Liver (tissue), 9 donors: ENCODE data around the gene FARP1. TPM values are rescaled to one million over a fixed set of nuclear protein-coding genes. Genes with fewer than 3 reads are reported as not detected.

Source experiments
- DNase-seq: peaks from one replicate; pipeline ENCODE4 v3.0.0-alpha.2; 2017; ENCODE audit warnings: low spot score
- H3K27ac ChIP-seq, 2 donors: one replicate each; pipeline ENCODE4 v1.7.0; 2013; ENCODE audit warnings: inconsistent platforms in 2 of 2, low read length in 2 of 2, control low read depth in 1 of 2, low read depth in 1 of 2, mild to moderate bottlenecking in 1 of 2
- H3K27me3 ChIP-seq, 4 donors: one replicate each; pipeline versions ENCODE4 v1.6.1 to v1.7.0; 2013; ENCODE audit warnings: low read length in 3 of 4, inconsistent platforms in 1 of 4, mild to moderate bottlenecking in 1 of 4, moderate library complexity in 1 of 4; ENCODE audit not compliant: control insufficient read depth in 4 of 4, insufficient read depth in 4 of 4
- H3K36me3 ChIP-seq, 4 donors: one replicate each; pipeline versions ENCODE4 v1.6.1 to v1.7.0; 2013; ENCODE audit warnings: low read length in 3 of 4, mild to moderate bottlenecking in 3 of 4, low read depth in 1 of 4, moderate library complexity in 1 of 4; ENCODE audit not compliant: control insufficient read depth in 4 of 4, insufficient read depth in 3 of 4
- H3K4me1 ChIP-seq, 4 donors: one replicate each; pipeline versions ENCODE4 v1.6.1 to v1.7.0; 2013; ENCODE audit warnings: low read length in 3 of 4, mild to moderate bottlenecking in 3 of 4, moderate library complexity in 1 of 4; ENCODE audit not compliant: control insufficient read depth in 4 of 4, insufficient read depth in 4 of 4
- H3K4me3 ChIP-seq, 3 donors: one replicate each; pipeline versions ENCODE4 v1.6.1 to v1.7.0; 2013; ENCODE audit warnings: low read length in 3 of 3, control low read depth in 1 of 3, low read depth in 1 of 3, mild to moderate bottlenecking in 1 of 3
- H3K9ac ChIP-seq, 2 donors: one replicate each; pipeline ENCODE4 v1.7.0; 2013; ENCODE audit warnings: low read length in 2 of 2, mild to moderate bottlenecking in 2 of 2, moderate library complexity in 2 of 2, control low read depth in 1 of 2, low read depth in 1 of 2
- H3K9me3 ChIP-seq, 4 donors: one replicate each; pipeline versions ENCODE4 v1.6.1 to v1.7.0; 2013; ENCODE audit warnings: low read length in 3 of 4; ENCODE audit not compliant: control insufficient read depth in 4 of 4
- FOXA1 ChIP-seq: IDR thresholded peaks from 2 replicates; pipeline ENCODE4 v1.6.1; 2016; ENCODE audit warnings: antibody characterized with exemption
- FOXA2 ChIP-seq: IDR thresholded peaks from 2 replicates; pipeline ENCODE4 v1.6.1; 2016; ENCODE audit warnings: antibody characterized with exemption
- GABPA ChIP-seq, 2 donors: IDR thresholded peaks in 1 of 2; conservative IDR thresholded peaks in 1 of 2; 2 replicates each; pipeline ENCODE4 v1.6.1; 2016; ENCODE audit warnings: antibody characterized with exemption in 2 of 2, mild to moderate bottlenecking in 1 of 2, moderate library complexity in 1 of 2
- HNF4A ChIP-seq, 2 donors: conservative IDR thresholded peaks; 2 replicates each; pipeline ENCODE4 v1.6.1; 2016; ENCODE audit warnings: antibody characterized with exemption in 2 of 2, mild to moderate bottlenecking in 2 of 2
- JUND ChIP-seq, 2 donors: IDR thresholded peaks; 2 replicates each; pipeline ENCODE4 v1.6.1; 2016; ENCODE audit warnings: antibody characterized with exemption in 2 of 2
- NR2F2 ChIP-seq: IDR thresholded peaks from 2 replicates; pipeline ENCODE4 v1.6.1; 2016; ENCODE audit warnings: antibody characterized with exemption
- RAD21 ChIP-seq, 2 donors: IDR thresholded peaks; 2 replicates each; pipeline ENCODE4 v1.6.1; 2016; ENCODE audit warnings: antibody characterized with exemption in 2 of 2, mild to moderate bottlenecking in 2 of 2
- RXRA ChIP-seq, 2 donors: IDR thresholded peaks; 2 replicates each; pipeline ENCODE4 v1.6.1; 2017 to 2018; ENCODE audit warnings: antibody characterized with exemption in 2 of 2, mild to moderate bottlenecking in 1 of 2
- SP1 ChIP-seq: IDR thresholded peaks from 2 replicates; pipeline ENCODE4 v1.6.1; 2018; ENCODE audit warnings: antibody characterized with exemption, mild to moderate bottlenecking
- TAF1 ChIP-seq: conservative IDR thresholded peaks from 2 replicates; pipeline ENCODE4 v1.6.1; 2016; ENCODE audit warnings: antibody characterized with exemption, mild to moderate bottlenecking
- YY1 ChIP-seq: IDR thresholded peaks from 2 replicates; pipeline ENCODE4 v1.6.1; 2016; ENCODE audit warnings: antibody characterized with exemption, mild to moderate bottlenecking
- WGBS: extraction: QIAGEN DNeasy Blood & Tissue Kit; methylation state at CpG from one replicate; pipeline ENCODE4 v1.1.7; 2013; 5-methylcytosine and 5-hydroxymethylcytosine counted together
- polyA plus RNA-seq, 2 donors: library from polyadenylated mRNA; stranded (reverse) in 1 of 2; unstranded in 1 of 2; fragments of 200-250 nt in 1 of 2; fragments of >200 nt in 1 of 2; fragmentation: Nextera tagmentation in 1 of 2; extraction: Ambion mirVana in 1 of 2; gene quantifications; one replicate each; pipeline versions ENCODE4 v1.2.1 to v1.2.3, GENCODE V29; 2013 to 2015
- total RNA-seq, 2 donors: library from RNA; depleted of rRNA; stranded (reverse); fragments of >200 nt; gene quantifications; one replicate each; pipeline ENCODE4 v1.2.3, GENCODE V29; 2014
- TF ChIP-seq, protein P1 (sequence below): IDR thresholded peaks from 2 replicates; pipeline ENCODE4 v1.6.1; 2016; ENCODE audit warnings: antibody characterized with exemption, mild to moderate bottlenecking
- TF ChIP-seq, protein P2 (sequence below): IDR thresholded peaks from 2 replicates; pipeline ENCODE4 v1.6.1; 2016; ENCODE audit warnings: antibody characterized with exemption
- TF ChIP-seq, protein P3 (sequence below): IDR thresholded peaks from 2 replicates; pipeline ENCODE4 v1.6.1; 2016; ENCODE audit warnings: antibody characterized with exemption
- TF ChIP-seq, protein P4 (sequence below): fragments of 150-350 bp; IDR thresholded peaks from 2 replicates; pipeline ENCODE4 v1.5.1; 2017; ENCODE audit warnings: improper control_type of control experiment, low read depth, low read length; ENCODE audit not compliant: missing input control
- donor health status: healthy.
- donor health status: healthy.
- donor health status: healthy.
- donor health status: healthy.
- donor health status: healthy.

FARP1 gene
- total and polyA plus RNA-seq, 4 donors, result 28.4 to 62.6 (median 39.8) TPM

GRCh38 chr13:98452851-98453843, 310.3 kb downstream of the FARP1 start:
- H3K9me3 ChIP-seq, result no peaks in the 10 kb centered on the region
- H3K36me3 ChIP-seq, result peaks cover 5 to 43% (median 29%) of the 10 kb centered on the region in 4 donors
- H3K27ac ChIP-seq, result no peak overlapping the region
- TF ChIP-seq, protein P1, sequence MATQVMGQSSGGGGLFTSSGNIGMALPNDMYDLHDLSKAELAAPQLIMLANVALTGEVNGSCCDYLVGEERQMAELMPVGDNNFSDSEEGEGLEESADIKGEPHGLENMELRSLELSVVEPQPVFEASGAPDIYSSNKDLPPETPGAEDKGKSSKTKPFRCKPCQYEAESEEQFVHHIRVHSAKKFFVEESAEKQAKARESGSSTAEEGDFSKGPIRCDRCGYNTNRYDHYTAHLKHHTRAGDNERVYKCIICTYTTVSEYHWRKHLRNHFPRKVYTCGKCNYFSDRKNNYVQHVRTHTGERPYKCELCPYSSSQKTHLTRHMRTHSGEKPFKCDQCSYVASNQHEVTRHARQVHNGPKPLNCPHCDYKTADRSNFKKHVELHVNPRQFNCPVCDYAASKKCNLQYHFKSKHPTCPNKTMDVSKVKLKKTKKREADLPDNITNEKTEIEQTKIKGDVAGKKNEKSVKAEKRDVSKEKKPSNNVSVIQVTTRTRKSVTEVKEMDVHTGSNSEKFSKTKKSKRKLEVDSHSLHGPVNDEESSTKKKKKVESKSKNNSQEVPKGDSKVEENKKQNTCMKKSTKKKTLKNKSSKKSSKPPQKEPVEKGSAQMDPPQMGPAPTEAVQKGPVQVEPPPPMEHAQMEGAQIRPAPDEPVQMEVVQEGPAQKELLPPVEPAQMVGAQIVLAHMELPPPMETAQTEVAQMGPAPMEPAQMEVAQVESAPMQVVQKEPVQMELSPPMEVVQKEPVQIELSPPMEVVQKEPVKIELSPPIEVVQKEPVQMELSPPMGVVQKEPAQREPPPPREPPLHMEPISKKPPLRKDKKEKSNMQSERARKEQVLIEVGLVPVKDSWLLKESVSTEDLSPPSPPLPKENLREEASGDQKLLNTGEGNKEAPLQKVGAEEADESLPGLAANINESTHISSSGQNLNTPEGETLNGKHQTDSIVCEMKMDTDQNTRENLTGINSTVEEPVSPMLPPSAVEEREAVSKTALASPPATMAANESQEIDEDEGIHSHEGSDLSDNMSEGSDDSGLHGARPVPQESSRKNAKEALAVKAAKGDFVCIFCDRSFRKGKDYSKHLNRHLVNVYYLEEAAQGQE, result no peak
- no peak for TF ChIP-seq GABPA (IDR thresholded peaks at IDR 0.05 in 1 of 2, conservative IDR thresholded peaks at IDR 0.05 in 1 of 2)
- no peak for TF ChIP-seq TAF1
- no peak for TF ChIP-seq JUND (IDR thresholded peaks at IDR 0.05)
- TF ChIP-seq, protein P2, sequence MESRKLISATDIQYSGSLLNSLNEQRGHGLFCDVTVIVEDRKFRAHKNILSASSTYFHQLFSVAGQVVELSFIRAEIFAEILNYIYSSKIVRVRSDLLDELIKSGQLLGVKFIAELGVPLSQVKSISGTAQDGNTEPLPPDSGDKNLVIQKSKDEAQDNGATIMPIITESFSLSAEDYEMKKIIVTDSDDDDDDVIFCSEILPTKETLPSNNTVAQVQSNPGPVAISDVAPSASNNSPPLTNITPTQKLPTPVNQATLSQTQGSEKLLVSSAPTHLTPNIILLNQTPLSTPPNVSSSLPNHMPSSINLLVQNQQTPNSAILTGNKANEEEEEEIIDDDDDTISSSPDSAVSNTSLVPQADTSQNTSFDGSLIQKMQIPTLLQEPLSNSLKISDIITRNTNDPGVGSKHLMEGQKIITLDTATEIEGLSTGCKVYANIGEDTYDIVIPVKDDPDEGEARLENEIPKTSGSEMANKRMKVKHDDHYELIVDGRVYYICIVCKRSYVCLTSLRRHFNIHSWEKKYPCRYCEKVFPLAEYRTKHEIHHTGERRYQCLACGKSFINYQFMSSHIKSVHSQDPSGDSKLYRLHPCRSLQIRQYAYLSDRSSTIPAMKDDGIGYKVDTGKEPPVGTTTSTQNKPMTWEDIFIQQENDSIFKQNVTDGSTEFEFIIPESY, result no peak
- TF ChIP-seq, protein P3, sequence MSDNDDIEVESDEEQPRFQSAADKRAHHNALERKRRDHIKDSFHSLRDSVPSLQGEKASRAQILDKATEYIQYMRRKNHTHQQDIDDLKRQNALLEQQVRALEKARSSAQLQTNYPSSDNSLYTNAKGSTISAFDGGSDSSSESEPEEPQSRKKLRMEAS, result no peak
- TF ChIP-seq, protein P4, sequence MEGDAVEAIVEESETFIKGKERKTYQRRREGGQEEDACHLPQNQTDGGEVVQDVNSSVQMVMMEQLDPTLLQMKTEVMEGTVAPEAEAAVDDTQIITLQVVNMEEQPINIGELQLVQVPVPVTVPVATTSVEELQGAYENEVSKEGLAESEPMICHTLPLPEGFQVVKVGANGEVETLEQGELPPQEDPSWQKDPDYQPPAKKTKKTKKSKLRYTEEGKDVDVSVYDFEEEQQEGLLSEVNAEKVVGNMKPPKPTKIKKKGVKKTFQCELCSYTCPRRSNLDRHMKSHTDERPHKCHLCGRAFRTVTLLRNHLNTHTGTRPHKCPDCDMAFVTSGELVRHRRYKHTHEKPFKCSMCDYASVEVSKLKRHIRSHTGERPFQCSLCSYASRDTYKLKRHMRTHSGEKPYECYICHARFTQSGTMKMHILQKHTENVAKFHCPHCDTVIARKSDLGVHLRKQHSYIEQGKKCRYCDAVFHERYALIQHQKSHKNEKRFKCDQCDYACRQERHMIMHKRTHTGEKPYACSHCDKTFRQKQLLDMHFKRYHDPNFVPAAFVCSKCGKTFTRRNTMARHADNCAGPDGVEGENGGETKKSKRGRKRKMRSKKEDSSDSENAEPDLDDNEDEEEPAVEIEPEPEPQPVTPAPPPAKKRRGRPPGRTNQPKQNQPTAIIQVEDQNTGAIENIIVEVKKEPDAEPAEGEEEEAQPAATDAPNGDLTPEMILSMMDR, result no peak
- TF ChIP-seq FOXA1, result no peak
- TF ChIP-seq HNF4A (conservative IDR thresholded peaks at IDR 0.05), result no peak
- TF ChIP-seq RXRA (IDR thresholded peaks at IDR 0.05), result no peak
- peaks cover 0 to 13% (median 8%) of the 10 kb centered on the region in 4 donors for H3K4me1 ChIP-seq
- no peaks in the 10 kb centered on the region for H3K27me3 ChIP-seq
- no peak overlapping the region for H3K4me3 ChIP-seq
- DNase-seq, result no peak
- no peak overlapping the region for H3K9ac ChIP-seq
- 89% methylated on average over 15 of the region's 15 CpGs for WGBS

DNA sequence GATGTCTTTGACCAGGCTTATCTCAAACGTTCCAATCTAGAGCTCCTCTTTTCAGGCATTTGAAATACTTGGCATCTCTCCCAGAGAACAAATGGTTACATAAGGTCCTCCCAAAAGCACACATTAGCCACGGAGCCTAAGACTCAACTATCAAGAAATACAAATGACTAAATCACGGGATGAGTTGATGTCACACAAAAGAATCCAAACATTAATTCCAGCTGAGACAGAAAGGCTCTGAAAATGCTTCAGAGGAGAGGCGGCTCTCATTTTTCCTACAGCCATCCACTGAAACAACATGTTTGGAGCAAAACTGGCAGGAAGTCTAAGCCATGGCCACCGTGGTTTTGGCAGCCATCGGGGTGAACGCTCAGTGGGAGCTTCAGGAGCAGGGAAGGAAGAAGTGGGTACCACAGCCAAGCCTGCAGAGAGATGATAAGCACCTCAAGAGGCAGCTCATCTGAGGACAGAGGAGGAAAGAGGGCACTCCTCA, 311.5 kb downstream of the FARP1 start:
- peaks cover 8 to 44% (median 29%) of the 10 kb centered on the region in 4 donors for H3K36me3 ChIP-seq
- H3K27me3 ChIP-seq, result no peaks in the 10 kb centered on the region
- H3K4me3 ChIP-seq, result no peak overlapping the region
- H3K9me3 ChIP-seq, result no peaks in the 10 kb centered on the region
- H3K9ac ChIP-seq, result no peak overlapping the region
- peaks cover 0 to 13% (median 8%) of the 10 kb centered on the region in 4 donors for H3K4me1 ChIP-seq
- no peak for DNase-seq
- peak overlapping the region; percentile 53 to 76 for H3K27ac ChIP-seq
- 22% methylated on average over 7 of the region's 7 CpGs for WGBS
- TF ChIP-seq HNF4A (conservative IDR thresholded peaks at IDR 0.05) (peak; percentile 31 to 61), RXRA (IDR thresholded peaks at IDR 0.05) (peak in 1 of 2 donors; percentile 72), NR2F2 (no peak), YY1 (peak; percentile 63), SP1 (no peak), JUND (IDR thresholded peaks at IDR 0.05) (peak in 1 of 2 donors; percentile 40), TAF1 (no peak), RAD21 (IDR thresholded peaks at IDR 0.05) (peak; percentile 59 to 72), FOXA2 (no peak)
- TF ChIP-seq, protein P4, result no peak
- TF ChIP-seq, protein P1, result no peak
